Cardiac septum (tissue), 1 donor: ENCODE results near the gene GPX4. TPM values are rescaled to one million over a fixed set of nuclear protein-coding genes. Genes with fewer than 3 reads are reported as not detected.
A peak's percentile ranks its signal among the peaks of the same experiment; 100 is the strongest.
"Not testable (repeated sequence)": the region's sequence is repeated elsewhere in the genome, so short reads cannot be mapped to it uniquely, and the experiment has no call there.

Source experiments
- DNase-seq: peaks from one replicate; pipeline ENCODE4 v3.0.0-alpha.2; 2020; ENCODE audit warnings: low spot score
- intact Hi-C: fragments of 100-400 bp; cut with DNase I; formaldehyde crosslinking; loops from one replicate; pipeline ENCODE4 v1.14.0; 2022
- total RNA-seq: library from RNA; stranded (reverse); fragmentation: NEBNext Ultra II Directional; extraction: Animal tissue kit (Norgen Biotek cat#: 25700); gene quantifications from one replicate; pipeline ENCODE4 v1.2.1, GENCODE V29; 2021
- donor health status: DM: no; HTN: no; CAD: no.

The GPX4 gene
- total RNA-seq, 1 donor from 2014 or later: 243 TPM

DNA sequence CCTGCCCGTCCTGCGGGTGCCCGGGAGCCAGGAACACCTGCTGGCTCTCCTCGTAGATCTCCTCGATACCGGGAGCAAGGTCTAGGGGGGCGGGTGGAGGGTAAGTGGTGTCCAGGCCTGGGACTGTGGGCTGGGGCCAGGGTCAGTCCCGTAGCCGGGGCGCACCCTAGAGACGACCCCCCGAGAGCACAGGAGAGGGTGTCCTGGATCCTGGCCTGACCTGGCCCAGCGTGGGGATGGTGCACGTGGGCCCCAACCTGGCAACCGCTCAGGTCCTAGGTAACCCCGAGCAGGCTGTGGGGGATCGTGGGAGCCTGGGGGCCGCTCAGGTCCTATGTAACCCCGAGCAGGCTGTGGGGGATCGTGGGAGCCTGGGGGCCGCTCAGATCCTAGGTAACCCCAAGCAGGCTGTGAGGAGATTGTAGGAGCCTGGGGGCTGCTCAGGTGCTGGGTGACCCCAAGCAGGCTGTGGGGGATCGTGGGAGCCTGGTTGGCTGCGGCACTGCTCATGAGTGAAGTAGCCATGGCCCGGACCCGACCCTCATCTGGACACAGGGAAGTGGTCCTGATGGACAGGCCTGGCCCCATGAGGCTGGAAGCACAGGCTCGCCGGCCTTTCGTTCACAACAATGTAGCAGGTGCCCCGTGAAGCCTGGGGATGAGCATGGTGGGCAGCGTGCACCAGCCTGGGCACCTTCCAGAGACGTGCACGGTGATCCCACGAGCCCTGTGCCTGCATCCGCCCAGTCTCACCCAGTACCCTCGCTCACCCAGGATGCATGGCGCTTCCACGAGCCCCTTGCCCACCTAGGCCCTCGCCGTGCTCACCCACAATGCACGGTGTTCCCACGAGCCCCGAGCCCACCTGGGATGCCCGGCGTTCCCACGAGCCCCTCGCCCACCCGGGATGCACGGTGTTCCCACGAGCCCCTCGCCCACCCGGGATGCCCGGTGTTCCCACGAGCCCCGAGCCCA is 6.2 kb downstream of the GPX4 start:
- no peak for DNase-seq
- intact Hi-C loops: loop anchor here (5.0 kb wide), 1 partner anchor 82 kb away; no protein-coding TSS in a partner anchor

DNA sequence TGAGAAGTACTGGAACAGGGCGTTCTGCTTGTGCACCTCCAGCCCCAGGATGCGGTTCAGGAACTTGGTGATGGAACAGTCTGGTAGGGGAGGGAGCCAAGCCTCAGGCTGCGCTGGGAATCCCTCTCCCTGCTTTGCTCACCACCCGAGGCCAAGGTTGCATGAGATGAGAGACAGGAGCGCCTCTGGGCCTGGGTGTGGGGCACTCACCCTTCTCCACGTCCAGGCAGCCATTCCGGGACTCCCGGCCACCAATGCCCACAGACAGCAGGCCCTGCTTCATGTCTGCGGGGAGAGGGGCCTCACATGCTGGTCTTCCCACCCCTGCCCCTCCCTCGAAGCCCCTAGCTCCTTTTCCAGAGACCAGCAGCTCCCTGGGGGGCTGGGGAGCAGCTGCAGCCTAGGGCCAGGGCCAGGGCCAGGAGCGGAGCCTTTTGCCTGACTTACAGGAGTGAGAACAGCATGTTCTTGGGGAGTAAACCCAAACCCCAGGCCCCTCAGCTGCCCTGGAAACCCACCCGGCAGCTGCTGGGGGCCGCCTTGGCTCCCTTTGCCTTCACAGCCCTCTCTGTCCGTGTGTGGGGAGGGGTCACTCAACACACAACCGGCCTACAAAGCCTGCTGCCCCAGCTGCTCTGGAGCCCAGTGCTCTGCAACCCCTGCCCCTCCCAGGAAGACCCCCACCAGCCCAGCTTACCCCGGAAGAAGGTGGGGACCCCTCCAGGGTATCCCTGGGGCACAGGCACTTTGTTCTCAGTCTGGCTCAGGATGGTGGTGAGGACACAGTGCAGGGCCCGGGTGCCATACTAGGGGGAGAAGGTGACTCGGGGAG is 7.2 kb downstream of the GPX4 start:
- intact Hi-C loops: loop anchor here (5.0 kb wide), 1 partner anchor 81 kb away; no protein-coding TSS in a partner anchor
- no peak for DNase-seq

DNA sequence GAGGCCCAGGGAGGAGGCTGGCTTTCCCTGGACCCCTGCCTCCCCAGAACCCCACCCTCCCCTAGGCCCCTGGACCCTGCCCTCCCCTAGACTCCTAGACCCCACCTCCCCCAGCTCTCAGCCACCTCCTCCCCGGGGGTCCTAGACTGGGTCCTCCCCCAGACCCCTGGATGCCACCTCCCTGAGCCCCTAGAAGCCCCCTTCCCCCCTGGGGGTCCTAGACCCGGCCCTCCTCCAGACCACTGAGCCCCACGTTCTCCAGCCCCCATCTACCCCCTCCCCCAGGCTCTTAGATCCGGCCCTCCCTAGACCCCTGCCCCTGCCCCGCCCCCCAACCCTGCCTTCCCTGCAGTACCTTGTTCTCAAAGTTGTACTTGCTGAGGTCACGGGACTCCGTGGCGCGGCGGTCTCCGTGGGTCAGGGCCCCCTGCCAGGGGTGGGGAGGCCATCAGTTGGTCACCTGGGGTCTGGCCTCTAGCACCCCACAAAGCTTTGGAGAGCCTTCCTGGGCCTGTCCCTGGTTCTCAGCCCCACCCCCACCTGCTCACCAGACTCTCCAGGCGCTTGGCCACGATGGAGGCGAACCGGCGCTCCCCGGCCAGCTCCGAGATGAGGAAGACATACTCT is 8.0 kb downstream of the GPX4 start:
- intact Hi-C loops: loop anchor here (5.0 kb wide), 1 partner anchor 81 kb away; no protein-coding TSS in a partner anchor
- no peak for DNase-seq

DNA sequence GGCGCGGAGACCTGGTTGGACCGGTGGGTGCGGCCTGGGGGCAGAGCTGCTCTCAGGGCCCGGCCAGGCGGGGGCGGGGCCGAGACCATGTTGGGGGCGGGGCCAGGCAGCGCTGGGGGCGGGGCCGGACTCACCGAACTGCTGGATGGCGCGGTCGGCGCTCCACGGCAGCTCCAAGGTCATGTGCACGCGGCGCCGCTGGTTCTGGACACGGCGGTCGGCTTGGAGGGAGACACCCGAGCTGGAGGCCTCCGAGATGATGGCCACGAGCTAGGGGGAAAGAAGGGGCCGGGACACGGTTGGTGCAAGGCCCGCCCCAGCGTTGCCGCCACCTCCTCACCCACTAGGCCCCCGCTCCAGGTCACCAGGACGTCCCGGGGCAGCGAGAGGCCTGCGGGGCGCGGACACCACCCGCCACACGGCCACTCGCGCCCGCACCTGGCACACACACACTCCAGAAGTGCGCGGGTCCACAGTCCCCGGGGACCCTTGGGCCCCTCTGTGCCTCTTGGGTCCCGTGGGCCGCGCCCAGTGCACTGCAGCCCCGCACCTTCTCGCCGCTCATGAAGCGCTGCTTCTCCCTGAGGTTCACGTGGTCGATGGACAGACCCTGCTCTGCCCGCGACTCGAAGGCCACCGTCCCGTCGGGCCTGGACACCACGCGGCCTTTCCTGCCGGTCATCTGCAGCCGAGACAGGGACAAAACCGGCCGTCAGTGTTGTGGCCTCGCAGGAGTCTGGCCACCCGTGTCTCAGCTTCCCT is 8.7 kb downstream of the GPX4 start:
- intact Hi-C loops: loop anchor here (5.0 kb wide), 1 partner anchor 80 kb away; no protein-coding TSS in a partner anchor
- DNase-seq: no peak

DNA sequence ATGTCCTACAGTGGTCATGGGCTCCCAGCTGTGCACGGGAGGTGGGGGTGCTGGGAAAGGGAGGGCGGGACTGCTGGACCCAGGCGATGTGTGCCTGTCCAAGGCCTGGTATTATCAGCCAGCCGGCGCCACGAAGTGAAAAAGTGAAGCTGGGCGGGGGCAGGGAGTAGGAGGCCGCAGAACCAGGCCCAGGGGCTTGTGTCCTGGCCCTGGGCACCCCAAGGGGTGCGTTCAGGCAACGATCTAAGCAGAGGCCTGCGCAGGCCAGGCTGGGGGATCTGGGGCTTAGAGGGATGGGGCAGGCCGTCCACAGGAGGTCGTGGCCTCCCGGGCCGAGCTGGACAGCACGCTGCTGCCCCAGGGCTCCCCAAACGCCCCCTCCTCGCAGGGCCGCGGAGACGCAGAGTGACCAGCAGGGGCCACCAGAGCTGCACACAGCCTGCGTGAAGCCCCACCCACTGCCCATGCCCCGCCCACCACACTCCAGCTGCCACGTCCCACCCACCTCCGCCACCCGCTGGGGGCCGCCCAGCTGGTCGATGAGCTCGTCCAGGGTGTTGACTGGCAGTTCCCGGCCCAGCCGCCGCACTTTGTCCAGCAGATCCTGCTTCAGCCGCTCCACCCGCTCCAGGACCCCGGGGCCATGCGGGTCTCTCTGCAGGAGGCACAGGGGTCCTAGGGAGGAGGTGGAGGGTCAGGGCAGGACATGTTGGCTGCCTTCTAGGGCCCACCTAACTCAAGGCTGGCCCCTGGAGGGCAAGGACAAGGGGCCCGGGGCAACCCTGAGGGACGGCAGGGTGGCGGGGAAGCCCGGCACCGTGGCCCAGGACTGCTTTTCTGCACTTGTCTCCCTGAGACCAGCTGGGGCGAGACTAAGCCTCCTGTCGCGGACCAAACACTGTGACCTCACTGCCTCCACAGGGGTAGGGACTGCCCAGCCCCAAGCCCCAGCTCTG is 9.5 kb downstream of the GPX4 start:
- DNase-seq: peak; percentile 95
- intact Hi-C loops: loop anchor here (5.0 kb wide), 1 partner anchor 79 kb away; no protein-coding TSS in a partner anchor

DNA sequence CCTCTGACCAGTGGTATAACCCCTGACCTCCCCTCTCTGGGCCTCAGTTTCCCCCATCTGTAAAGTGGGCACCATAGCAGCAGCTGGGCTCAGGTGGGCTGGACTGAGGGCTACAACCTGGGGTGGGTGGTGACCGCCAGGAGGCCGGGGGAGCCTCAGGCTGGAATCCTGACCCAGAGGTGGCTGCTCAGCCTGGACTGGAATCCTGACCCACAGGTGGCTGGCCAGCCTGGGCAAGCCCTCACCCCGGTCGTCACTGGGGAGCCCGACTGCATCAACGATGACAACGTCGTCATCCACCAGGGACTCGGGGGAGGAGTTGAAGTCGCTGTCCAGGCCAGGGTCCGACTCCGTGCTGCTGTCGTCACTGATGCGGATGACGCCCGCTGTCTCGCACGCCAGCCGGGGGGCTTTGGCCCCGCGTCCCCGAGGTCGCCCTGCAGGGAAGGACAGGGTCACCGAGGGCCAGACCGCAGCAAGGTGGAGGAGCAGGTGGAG is 10.2 kb downstream of the GPX4 start:
- intact Hi-C loops: loop anchor here (5.0 kb wide), 1 partner anchor 78 kb away; no protein-coding TSS in a partner anchor
- DNase-seq: no peak

DNA sequence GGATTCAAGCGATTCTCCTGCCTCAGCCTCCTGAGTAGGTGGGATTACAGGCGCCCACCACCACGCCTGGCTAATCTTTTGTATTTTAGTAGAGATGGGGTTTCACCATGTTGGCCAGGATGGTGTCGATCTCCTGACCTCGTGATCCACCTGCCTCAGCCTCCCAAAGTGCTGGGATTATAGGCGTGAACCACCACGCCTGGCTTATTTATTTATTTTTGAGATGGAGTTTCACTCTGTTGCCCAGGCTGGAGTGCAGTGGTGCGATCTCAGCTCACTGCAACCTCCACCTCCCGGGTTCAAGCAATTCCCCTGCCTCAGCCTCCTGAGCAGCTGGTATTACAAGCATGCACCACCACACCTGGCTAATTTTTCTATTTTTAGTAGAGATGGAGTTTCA is 10.9 kb downstream of the GPX4 start:
- intact Hi-C loops: loop anchor here (5.0 kb wide), 1 partner anchor 78 kb away; no protein-coding TSS in a partner anchor
- not testable (repeated sequence) for DNase-seq

DNA sequence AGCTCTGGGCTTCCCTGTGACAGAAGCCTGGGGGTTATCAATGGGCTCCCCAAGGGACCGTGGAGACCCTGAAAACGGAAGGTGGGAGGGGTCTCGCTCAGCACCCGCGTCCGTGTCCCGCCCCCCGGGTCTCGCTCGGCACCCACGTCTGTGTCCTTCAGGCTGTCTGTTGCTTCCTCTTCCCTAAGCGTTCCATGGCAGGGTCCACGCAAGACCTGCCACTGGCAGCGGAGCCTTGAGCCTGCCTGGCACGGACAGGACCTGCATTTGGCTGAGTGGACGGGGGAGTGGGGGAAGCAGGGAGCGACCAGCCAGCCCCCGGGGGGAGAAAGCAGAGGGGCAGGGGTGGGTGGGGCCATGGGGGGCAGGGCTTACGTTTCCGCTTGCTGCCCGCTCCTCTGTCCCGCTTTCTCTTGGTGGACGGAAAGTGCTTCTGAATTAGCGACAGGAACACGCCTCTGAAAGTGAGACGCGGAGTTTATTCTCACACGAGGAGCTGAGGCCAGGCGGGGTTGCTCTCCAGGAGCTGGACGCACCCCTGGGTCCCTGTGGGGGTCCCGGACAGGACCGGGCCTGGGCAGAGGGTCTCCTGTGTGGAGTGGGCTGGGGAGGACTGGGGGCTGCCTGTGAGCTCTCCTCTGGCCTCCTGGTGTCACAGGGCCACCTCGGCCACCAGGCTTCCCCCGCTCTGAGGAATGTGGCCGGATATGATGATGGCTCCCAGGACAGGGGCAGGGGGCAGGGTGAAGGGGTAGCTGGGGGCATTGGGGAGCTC is 12.0 kb downstream of the GPX4 start:
- intact Hi-C loops: no loop called here

DNA sequence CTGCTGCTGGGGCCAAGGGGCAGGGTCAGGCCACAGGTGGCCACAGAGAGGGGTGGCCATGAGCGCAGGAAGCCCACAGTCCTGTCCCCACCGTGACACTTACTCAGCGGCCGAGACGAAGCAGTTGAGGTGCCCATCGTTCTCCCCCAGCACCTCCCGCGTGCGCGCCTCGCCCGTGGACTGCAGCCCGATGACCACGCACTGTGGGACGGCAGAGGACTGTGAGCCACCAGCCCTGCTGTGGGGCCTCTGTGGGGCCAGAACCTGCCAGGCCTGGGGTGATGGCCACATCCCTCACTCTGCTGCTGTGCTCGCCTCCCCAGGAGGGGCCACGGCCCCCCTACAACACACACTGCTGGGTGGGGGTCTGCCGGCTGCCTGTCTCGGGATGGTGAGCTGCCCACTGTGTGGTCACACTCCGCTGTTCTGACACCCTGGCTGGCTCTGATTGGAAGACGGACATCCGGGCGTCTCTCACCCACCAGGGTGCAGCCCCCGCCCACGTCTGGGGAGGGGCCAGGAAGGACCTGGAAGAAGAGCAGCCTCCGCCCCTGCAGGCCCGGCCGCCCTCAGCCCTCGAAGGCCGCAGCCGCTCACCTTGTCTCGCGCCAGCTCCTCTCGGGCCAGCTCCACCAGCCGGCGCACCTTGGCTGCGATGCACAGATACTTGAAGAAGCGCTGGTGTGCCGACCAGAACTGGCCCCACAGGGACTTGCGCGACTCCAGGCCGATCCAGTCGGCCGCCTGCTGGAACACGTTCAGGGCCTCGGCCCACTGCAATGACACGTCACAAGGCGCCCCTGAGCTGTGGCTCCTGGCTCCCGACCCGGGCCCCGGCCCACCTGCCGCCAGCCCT is 13.2 kb downstream of the GPX4 start:
- intact Hi-C loops: no loop called here
- no peak for DNase-seq

More for the DNA sequence above, 12.0 kb downstream of the GPX4 start:
- no peak for DNase-seq

DNA sequence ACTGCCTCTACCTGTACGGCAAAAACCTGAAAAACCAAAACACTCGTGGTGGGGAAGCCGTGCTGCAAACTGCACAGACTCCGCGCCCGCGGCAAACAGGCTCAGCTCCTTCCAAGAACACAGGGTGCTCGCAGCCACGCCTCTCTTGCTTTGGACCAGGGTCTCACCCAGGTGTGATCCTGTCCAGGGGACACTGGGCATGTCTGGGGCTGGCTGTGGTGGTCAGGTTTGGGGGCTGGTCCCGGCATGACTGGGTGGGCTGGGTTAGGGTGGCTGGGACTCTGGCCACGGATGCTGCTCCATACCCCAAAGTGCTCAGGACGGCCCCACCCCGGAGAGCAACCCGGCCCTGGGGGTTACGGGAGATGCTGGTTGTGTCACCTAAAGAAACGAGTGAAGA is 13.9 kb downstream of the GPX4 start:
- intact Hi-C loops: no loop called here
- DNase-seq: no peak

DNA sequence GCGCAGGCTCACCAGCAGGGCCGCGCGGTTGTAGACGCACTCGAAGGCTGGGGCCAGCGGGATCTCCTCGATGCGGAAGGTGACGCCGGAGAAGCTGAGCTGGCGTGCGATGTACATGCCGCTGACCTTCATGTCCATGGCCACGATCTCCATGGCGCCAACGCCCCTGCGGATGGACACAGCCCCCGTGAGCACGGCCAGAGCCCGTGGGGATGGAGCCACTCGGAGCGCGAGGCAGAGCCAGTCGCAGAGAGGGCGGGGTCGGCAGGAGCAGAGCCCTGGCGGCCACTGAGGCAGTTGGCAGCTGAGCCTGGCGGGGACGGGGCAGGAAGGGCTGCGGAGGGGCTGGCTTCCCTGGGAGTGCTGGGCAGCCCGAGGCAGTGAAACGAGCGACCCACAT is 15.2 kb downstream of the GPX4 start:
- no peak for DNase-seq
- intact Hi-C loops: no loop called here

DNA sequence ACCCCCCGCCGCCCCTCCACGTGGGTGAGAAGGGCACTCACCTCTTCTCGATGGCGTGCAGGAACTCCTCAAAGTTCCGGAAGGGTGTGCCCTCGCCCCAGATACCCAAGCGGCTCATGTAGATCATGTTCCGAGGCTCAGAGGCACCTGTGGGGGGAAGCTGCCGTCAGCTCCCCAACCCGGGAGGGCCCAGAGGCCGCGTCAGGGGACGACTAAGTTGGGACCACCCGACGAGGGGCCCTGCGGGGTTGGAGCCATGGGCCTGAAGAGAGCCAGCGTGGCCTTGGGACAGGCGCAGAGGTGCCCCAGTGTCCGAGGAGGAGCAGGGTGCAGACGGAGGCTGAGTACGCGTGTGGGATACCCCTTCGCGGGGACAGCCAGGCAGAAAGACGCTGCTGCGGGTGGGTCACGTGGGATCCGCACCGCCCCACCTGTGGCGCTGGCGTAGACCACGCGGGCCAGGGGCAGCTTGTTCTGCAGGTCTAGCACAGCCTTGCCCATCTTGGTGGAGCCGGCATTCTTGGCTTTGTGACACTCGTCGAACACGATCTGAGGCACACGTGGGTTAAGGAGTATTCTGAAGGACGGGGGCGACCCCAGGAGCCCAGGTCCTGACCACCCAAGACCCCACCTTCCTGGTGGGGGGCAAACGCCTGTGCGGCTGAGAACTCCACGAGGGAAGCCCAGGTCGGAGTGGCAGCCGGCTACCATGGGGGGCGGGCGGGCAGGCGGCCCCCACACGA is 15.9 kb downstream of the GPX4 start:
- intact Hi-C loops: no loop called here
- DNase-seq: no peak

DNA sequence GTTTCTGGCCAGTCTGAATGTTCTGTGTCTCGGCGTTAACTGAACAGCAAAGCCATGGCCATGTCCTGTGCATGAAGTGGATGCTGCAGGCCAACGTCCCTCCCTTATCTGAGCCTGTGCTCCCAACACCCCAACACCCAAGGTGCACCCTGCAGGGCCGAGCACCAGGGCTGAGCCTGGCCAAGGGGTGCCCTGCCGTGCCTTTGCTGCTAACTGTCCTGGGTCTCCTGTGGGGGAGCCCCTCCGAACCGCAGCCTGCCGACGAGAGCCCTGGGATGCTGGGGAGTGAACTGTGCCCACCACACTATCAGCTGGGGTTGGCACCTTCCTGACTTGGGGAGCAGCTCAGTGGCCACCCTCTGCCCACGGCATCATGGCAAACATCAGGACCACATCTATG is 17.6 kb downstream of the GPX4 start:
- intact Hi-C loops: no loop called here
- DNase-seq: no peak

DNA sequence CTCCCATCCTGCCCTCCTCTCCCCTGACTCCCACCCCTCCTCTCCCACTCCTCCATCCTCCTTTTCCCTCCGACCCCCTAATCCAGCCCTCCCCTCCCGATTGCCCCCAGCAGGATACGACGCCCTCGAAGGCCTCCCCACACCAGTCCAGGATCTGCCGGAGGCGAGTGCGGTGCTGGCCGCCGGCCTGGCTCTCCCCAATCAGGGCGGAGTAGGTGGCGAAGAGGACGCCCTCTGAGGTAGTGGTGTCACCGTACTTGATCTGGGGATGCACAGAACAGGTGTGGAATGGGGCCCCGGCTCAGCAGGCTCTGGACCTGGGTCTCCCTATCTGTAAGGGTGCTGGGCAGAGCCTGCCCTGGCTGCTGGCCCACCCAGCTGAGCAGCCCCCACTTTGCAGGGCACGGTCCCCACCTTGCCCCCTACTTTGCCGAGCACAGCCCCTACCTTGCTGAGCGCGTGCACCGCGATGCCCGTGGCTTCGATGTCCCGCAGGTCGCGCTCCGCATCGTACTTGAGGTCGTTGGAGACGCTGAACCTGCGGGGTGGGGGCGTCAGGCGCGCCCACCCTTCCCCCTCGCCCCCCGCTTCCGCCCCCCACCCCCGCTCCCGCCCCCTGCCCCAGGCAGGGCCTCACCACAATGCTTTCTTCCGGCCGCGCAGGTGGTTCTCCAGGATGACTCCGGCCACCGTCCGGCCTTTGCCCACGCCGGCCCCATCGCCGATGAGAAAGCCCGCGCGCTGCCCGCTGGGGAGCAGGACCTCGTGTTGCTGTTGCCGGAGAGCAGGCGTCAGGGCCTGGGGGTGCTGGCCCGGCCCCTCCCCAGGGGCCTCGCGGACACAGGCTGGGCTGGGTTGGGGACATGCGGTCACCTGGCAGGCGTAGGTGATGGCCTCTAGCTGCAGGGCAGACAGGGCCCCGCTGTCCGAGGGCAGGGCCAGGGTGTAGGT is 18.5 kb downstream of the GPX4 start:
- intact Hi-C loops: no loop called here
- DNase-seq: no peak
